HCEC 1CT (cell line): ENCODE data around the gene TRIM6.
"Not testable (repeated sequence)": the region's sequence is repeated elsewhere in the genome, so short reads cannot be mapped to it uniquely, and the experiment has no call there.

Experiments used
- DNase-seq: peaks from one replicate; pipeline ENCODE4 v3.0.0-alpha.2; 2017

Gene TRIM6

GRCh38 chr11:5596607-5597201 lies at the start of gene TRIM6:
Gene TRIM6, plus strand, starts transcription at chr11:5596637. Its CDS starts 261 bp downstream, at chr11:5596898.
- peak; percentile 47 for DNase-seq

- no peak for DNase-seq
Measured at GRCh38 chr11:5547982-5548381, 48.5 kb upstream of the TRIM6 start.

- DNase-seq = no peak
Measured at GRCh38 chr11:5548440-5548839, 48.0 kb upstream of the TRIM6 start, which contains the start of gene OR52H1. Gene OR52H1, minus strand, starts transcription at chr11:5548540. Its CDS starts 3,035 bp downstream, at chr11:5545505.

- peak; percentile 73 for DNase-seq
Measured at GRCh38 chr11:5550440-5551095, 45.9 kb upstream of the TRIM6 start.

- peak; percentile 29 for DNase-seq
Measured at GRCh38 chr11:5553343-5553742, 43.1 kb upstream of the TRIM6 start.

GRCh38 chr11:5556596-5557188 lies 39.7 kb upstream of the TRIM6 start:
- no peak for DNase-seq

- DNase-seq = no peak
Measured at GRCh38 chr11:5557751-5558150, 38.7 kb upstream of the TRIM6 start.

- DNase-seq = no peak
Measured at GRCh38 chr11:5564259-5565019, 32.0 kb upstream of the TRIM6 start.

GRCh38 chr11:5574654-5575053 lies 21.8 kb upstream of the TRIM6 start:
- DNase-seq = no peak

GRCh38 chr11:5575152-5575551 lies 21.3 kb upstream of the TRIM6 start:
- no peak for DNase-seq

GRCh38 chr11:5577101-5577500 lies 19.3 kb upstream of the TRIM6 start:
- DNase-seq = no peak

GRCh38 chr11:5580577-5580976 lies 15.9 kb upstream of the TRIM6 start, which contains the start of gene OR52B6:
Gene OR52B6, plus strand, starts transcription at chr11:5580877. Its CDS starts 0 bp downstream, at chr11:5580877.
- DNase-seq = no peak

- DNase-seq = no peak
Measured at GRCh38 chr11:5581014-5581413, 15.4 kb upstream of the TRIM6 start.

- DNase-seq = not testable (repeated sequence)
Measured at GRCh38 chr11:5584458-5584857, 12.0 kb upstream of the TRIM6 start.

- DNase-seq = not testable (repeated sequence)
Measured at GRCh38 chr11:5589906-5590305, 6.5 kb upstream of the TRIM6 start.

GRCh38 chr11:5591613-5592012 lies 4.8 kb upstream of the TRIM6 start:
- no peak for DNase-seq

- DNase-seq = no peak
Measured at GRCh38 chr11:5592615-5593014, 3.8 kb upstream of the TRIM6 start.

GRCh38 chr11:5593146-5593545 lies 3.3 kb upstream of the TRIM6 start:
- DNase-seq = no peak

- no peak for DNase-seq
Measured at GRCh38 chr11:5597953-5598352, 1.5 kb downstream of the TRIM6 start.

- peak; percentile 78 for DNase-seq
Measured at GRCh38 chr11:5600374-5600851, 4.0 kb downstream of the TRIM6 start.

GRCh38 chr11:5602791-5603190 lies 6.4 kb downstream of the TRIM6 start:
- DNase-seq = peak; percentile 26

GRCh38 chr11:5603326-5603725 lies 6.9 kb downstream of the TRIM6 start:
- no peak for DNase-seq

- DNase-seq = no peak
Measured at GRCh38 chr11:5604896-5605295, 8.5 kb downstream of the TRIM6 start.
